HG03565 (cell line): Measurements from ENCODE around the gene MAMLD1.

Experiments used
- ATAC-seq: cut with Tn5 transposase; IDR thresholded peaks from one replicate; pipeline ENCODE4 v1.9.1; 2021; ENCODE audit warnings: mild to moderate bottlenecking, moderate library complexity; ENCODE audit not compliant: unreplicated experiment

The MAMLD1 gene

DNA sequence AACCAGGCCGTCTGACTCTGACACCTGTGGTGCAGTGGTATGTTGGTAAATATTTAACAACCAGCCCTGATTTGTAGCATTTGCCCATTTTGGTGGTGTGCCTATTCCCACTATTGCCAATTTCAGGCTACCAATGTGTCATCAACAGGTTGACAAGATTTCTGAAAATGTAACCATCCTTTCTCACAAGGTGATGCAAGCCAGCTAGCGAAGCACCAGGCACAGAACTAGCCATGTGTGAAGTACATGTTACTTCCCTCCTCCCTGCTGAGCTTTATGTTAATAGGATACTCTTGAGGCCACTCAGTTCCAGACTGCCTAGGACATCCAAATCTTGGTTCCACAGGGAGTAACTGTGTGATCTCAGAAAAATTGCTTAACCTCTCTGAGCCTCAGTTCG lies 7.2 kb upstream of the MAMLD1 start:
- no peak for ATAC-seq

- ATAC-seq, result no peak
These were observed 5.3 kb upstream of the MAMLD1 start for GRCh38 chrX:150357790-150358189.

- ATAC-seq, result no peak
These were observed 4.5 kb upstream of the MAMLD1 start for GRCh38 chrX:150358651-150359050.

DNA sequence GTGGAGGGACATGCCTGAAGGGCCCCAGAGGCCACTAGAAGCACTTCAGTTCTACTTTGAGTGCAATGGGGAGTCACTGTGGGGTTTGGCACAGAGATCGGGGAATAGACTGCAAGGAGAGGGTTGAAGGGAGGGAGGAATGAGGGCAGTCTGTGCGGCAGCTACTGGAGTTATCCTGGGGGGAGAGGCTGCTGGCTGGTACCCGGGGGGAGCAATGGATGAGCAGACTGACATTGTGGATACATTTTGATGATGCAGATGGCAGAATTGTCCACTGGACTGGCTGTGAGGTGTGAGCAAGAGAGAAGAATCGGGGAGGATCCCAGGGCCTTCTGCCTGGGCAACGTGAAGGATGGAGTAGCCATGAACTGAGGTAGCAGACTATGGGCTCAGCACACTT lies 2.8 kb upstream of the MAMLD1 start:
- ATAC-seq, result no peak

GRCh38 chrX:150361070-150361776 lies 1.9 kb upstream of the MAMLD1 start:
- ATAC-seq, result no peak

DNA sequence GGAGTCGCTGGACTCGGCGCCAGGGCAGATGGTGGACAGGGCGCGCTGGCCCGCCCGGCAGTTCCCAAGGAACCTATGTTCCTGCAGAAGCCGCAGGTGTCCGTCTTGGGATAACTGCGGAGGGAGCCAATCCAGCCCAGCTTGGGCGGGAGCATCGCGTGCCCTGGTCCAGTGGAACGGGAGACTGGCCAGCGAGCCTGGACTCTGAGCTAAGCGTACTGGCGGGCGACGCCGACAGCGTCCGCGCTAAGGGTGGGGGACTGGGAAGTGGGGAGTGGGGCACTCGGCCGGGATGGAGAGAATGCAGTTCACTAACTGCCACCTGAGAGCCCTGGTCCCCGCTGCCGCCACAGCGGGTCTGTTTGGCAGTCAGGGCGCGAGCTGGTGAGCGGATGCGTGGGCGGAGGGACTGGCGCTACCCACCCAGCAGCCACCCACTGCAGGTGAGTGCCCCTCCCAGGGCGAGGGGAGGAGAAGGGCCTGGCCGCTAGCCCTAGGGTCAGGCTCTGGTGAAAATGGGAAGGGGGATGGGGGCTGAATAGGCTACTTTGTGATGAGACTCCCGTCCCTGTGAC lies 1.3 kb upstream of the MAMLD1 start:
- ATAC-seq, result no peak

- ATAC-seq, result no peak
These were observed 637 bp downstream of the MAMLD1 start for GRCh38 chrX:150363561-150364346.

DNA sequence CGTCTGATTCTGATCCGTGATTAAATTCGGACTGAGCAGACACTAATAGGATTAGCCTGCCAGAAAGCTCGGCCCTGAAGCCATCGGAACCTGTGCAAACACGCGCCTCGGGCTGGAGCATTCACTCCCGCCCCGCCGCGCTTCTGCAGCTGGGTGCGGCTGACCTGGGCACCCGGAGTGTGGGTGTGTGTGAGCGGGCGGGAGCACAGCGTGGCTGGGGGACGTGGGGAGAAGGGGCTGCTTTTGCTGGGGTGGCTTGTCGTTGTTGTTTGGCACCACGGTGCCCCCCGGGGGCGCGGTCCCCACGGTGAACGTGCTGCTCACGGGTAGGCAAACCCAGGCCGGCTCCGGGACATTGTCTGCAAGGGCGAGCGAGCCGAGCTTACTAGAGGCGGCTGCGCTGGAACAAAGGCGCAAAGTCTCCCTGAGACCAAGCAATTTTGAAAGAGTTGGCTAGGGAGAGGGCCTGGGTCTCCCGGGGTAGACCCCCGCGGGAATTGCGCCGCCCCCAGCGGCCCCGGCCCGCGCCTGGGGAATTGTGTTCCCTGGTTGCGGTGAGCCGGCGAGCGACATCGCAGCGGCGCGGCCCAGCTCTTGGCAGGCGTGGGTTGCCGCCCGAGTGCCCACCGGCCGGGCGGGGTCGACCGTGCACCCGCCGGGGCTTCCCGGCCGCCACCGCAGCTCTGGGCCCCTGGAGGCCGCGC lies 1.4 kb downstream of the MAMLD1 start:
- no peak for ATAC-seq

DNA sequence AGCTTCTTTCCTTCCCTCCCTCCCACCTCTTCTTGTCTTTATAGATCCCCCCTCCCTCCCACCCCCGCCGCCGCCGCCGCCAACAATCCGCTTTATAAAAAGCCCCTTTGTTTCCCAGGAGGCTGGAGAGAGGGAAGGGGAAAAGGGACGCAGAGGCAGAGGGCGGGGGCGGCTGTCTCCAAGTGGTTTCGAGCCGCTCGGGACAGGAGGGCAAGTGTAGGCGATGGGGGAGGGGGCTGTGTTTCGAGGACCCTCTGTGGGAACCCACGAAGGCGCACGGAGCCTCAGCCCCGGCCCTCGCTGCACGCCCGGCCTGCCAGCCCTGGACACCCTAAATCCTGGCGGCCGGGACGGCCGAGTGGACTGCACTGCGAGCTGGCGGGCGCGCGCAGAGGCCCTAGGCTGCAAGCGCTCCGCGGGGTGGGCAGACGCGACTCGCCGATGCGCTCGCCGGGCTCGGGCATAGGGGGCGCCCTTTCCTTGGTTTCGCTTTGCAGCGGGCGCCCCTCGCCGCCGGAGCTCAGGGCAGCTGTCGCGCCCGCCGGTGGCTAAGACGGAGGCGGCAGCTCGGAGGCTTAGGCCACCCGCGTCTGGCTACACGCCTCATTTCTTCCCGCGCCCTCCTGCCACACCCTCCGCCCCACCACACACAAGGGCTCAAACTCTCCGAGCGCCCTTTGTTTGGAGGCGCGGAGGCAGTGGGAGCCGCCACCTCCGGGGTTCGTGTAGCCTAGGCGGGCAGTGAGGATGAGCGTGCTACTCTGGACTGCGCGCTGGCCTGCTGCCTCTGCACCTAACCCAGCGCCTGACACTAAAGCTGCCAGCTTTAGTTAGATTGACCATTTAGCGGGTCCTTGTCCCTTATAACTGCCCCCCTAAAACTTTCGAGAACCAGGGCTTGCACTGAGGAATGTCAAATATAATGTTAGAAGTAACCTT lies 2.2 kb downstream of the MAMLD1 start:
- ATAC-seq, result no peak

- no peak for ATAC-seq
These were observed 3.1 kb downstream of the MAMLD1 start for GRCh38 chrX:150365990-150366911.

DNA sequence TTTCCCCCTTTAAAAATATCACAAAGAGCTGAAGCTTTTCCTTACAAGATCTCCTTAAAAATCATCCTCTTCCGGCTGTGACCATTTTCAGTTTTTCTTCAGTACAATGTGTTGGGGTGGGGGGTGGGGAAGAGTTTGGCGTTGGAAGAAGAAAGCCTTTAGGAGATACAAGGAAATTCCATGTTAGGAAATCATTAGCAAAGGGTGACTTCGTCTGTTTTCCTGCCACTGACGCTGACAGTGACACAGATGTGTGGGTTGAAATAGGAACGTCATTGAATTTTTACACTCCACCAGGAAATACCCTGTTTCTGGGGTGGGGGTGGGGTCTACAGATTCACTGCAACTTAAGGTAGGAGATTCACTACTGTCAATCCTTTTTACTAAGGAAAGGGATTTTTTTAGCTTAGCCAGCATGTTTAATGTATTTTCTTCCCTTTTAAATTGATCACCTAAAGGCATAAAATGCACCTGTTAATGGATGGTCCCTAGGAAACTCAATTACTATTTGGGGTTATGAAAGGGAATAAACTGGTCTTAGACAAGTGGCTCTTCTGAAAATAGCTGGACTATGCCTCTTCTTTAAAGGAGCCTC lies 3.9 kb downstream of the MAMLD1 start:
- no peak for ATAC-seq

GRCh38 chrX:150370589-150371312 lies 7.6 kb downstream of the MAMLD1 start:
- no peak for ATAC-seq

- no peak for ATAC-seq
These were observed 8.8 kb downstream of the MAMLD1 start for GRCh38 chrX:150371877-150372276.

DNA sequence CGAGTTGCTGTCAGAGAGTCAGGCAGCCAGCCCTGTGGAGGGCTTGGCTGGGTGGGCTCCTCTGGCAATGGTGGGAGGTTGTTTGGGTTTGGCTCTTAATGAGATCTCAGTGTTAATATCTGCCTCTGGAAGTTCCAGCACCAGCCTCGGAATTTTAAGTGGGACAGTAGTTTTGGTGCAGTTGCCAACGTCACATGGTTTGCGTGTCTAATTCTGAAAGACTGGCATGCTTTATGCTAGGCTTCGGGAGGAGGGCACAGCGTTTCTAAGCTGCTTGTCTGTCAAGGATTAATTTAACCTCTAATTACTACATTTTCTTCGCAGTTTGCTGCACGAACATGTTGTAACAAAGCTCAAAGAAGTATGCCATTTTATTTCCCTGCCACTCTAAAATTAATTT lies 9.2 kb downstream of the MAMLD1 start:
- ATAC-seq, result no peak

GRCh38 chrX:150372756-150373155 lies 9.6 kb downstream of the MAMLD1 start:
- ATAC-seq, result no peak

GRCh38 chrX:150375243-150375770 lies 12.2 kb downstream of the MAMLD1 start:
- ATAC-seq, result no peak

DNA sequence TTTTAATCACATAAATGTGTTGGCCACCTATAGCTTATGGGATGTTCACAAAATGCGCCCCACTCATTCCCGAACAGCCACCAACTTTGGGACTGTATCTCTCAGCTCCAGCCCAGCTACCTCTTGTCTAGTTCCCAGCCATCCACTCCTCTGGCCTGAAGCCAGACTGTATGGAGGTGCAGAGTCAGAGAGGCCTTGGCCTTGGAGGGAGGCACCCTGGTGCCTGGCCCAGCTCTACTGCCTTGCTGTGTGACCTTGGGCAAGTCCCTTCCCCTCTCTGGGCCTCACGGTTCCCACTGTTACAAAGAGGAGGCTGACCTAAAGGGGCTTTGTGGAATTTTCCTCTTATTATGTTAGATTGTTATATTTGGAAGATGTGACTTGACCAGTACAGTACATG lies 13.9 kb downstream of the MAMLD1 start:
- no peak for ATAC-seq

DNA sequence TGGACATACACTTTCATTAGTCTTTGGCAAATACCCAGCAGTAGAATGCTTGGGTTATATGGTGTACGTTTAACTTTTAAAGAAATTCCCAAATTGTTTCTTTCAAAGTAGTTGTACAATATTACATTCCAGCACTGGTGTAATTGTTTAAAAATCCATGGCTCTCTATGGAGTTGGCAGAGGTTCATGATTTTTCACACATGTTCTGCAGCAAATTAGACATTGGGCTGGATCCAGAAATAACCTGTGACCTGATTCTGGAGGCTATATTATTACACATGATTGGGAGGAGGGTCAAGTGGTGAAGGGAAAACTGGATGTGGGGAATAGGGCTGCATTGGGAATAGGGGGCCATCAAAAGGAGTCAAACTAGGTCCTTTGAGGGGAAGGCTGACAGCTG lies 41.9 kb downstream of the MAMLD1 start:
- ATAC-seq, result no peak
